Activated CD4-positive, alpha-beta T cell treated with anti-CD3 and anti-CD28 coated beads, Interleukin-2, amount 10 ng/mL, durations not matched to agents 7 days and 5 days (primary cell): Measurements from ENCODE around the gene DOCK2. TPM values are rescaled to one million over a fixed set of nuclear protein-coding genes. Genes with fewer than 3 reads are reported as not detected.

ENCODE experiments used
- CTCF ChIA-PET: fragments of 350-600 bp; sonication (Branson Sonifier 250); formaldehyde crosslinking; loops from one replicate; lab custom pipeline; 2021; ENCODE audit warnings: antibody characterized with exemption; lab: Charles Lee
- POLR2A ChIA-PET: fragments of 350-600 bp; sonication (Branson Sonifier 250); formaldehyde crosslinking; loops from one replicate; lab custom pipeline; 2021; ENCODE audit warnings: antibody characterized with exemption; lab: Charles Lee
- DNase-seq: peaks from one replicate; pipeline ENCODE4 v3.0.0-alpha.2; 2020
- H3K27ac Mint-ChIP-seq: one replicate; pipeline ENCODE4 v1.8.0; 2021; ENCODE audit warnings: mild to moderate bottlenecking, moderate library complexity, mixed read lengths
- H3K27me3 Mint-ChIP-seq: one replicate; pipeline ENCODE4 v1.8.0; 2021; ENCODE audit warnings: mixed read lengths
- H3K36me3 Mint-ChIP-seq: one replicate; pipeline ENCODE4 v1.8.0; 2021; ENCODE audit warnings: low read depth, mixed read lengths
- H3K4me1 Mint-ChIP-seq: one replicate; pipeline ENCODE4 v1.8.0; 2021; ENCODE audit warnings: mixed read lengths
- H3K4me3 Mint-ChIP-seq: one replicate; pipeline ENCODE4 v1.8.0; 2021; ENCODE audit warnings: mild to moderate bottlenecking, moderate library complexity, mixed read lengths
- H3K9me3 Mint-ChIP-seq: one replicate; pipeline ENCODE4 v1.8.0; 2021; ENCODE audit warnings: mixed read lengths
- total RNA-seq, 2 experiments: library from RNA; stranded (reverse); gene quantifications; one replicate each; pipeline ENCODE4 v1.2.3, GENCODE V29; 2021

The DOCK2 gene
- total RNA-seq, 2 experiments from 2014 or later: 270 to 300 TPM

- DNase-seq: no peak
- H3K4me3 Mint-ChIP-seq: no peak overlapping the region
- no peak overlapping the region for H3K27ac Mint-ChIP-seq
- ChIA-PET CTCF (interaction anchor here (0.6 kb wide), 1 partner anchor 828 kb away, joined by 3 read pairs; no protein-coding TSS in a partner anchor), POLR2A (no interaction called here)
- no peaks in the 10 kb centered on the region for H3K27me3 Mint-ChIP-seq
- peaks cover 52% of the 10 kb centered on the region for H3K36me3 Mint-ChIP-seq
- H3K4me1 Mint-ChIP-seq: peaks cover 7% of the 10 kb centered on the region
- no peaks in the 10 kb centered on the region for H3K9me3 Mint-ChIP-seq
Measured at GRCh38 chr5:169810524-169810923, 173.4 kb downstream of the DOCK2 start.

- no peak for DNase-seq
- Mint-ChIP-seq H3K27me3 (no peaks in the 10 kb centered on the region), H3K4me3 (no peak overlapping the region), H3K27ac (no peak overlapping the region), H3K4me1 (peaks cover 2% of the 10 kb centered on the region), H3K9me3 (no peaks in the 10 kb centered on the region), H3K36me3 (peaks cover 50% of the 10 kb centered on the region)
- CTCF ChIA-PET: no interaction called here
- POLR2A ChIA-PET: no interaction called here
Measured at GRCh38 chr5:169811023-169811422, 173.9 kb downstream of the DOCK2 start.

- Mint-ChIP-seq H3K27me3 (no peaks in the 10 kb centered on the region), H3K36me3 (peaks cover 53% of the 10 kb centered on the region), H3K9me3 (no peaks in the 10 kb centered on the region)
Measured at GRCh38 chr5:169811680-169812079, 174.6 kb downstream of the DOCK2 start.

GRCh38 chr5:169812786-169813185 lies 175.7 kb downstream of the DOCK2 start:
- H3K36me3 Mint-ChIP-seq: peaks cover 61% of the 10 kb centered on the region
- no peaks in the 10 kb centered on the region for H3K9me3 Mint-ChIP-seq
- ChIA-PET CTCF (no interaction called here), POLR2A (no interaction called here)
- DNase-seq: no peak
- no peak overlapping the region for H3K27ac Mint-ChIP-seq
- no peak overlapping the region for H3K4me3 Mint-ChIP-seq
- H3K27me3 Mint-ChIP-seq: no peaks in the 10 kb centered on the region
- peaks cover 2% of the 10 kb centered on the region for H3K4me1 Mint-ChIP-seq

More at GRCh38 chr5:169811680-169812079, 174.6 kb downstream of the DOCK2 start:
- POLR2A ChIA-PET: no interaction called here
- no peak for DNase-seq
- H3K4me1 Mint-ChIP-seq: peaks cover 2% of the 10 kb centered on the region
- H3K27ac Mint-ChIP-seq: no peak overlapping the region
- CTCF ChIA-PET: no interaction called here
- no peak overlapping the region for H3K4me3 Mint-ChIP-seq

GRCh38 chr5:169814045-169814444 lies 177.0 kb downstream of the DOCK2 start:
- H3K4me3 Mint-ChIP-seq: no peak overlapping the region
- H3K27ac Mint-ChIP-seq: no peak overlapping the region
- H3K36me3 Mint-ChIP-seq: peaks cover 71% of the 10 kb centered on the region
- H3K27me3 Mint-ChIP-seq: no peaks in the 10 kb centered on the region
- H3K9me3 Mint-ChIP-seq: peaks cover 3% of the 10 kb centered on the region
- peaks cover 2% of the 10 kb centered on the region for H3K4me1 Mint-ChIP-seq
- CTCF ChIA-PET: no interaction called here
- no peak for DNase-seq
- POLR2A ChIA-PET: interaction anchor here (0.6 kb wide), 1 partner anchor 358 kb away, joined by 4 read pairs; no protein-coding TSS in a partner anchor

GRCh38 chr5:169814522-169814921 lies 177.4 kb downstream of the DOCK2 start:
- ChIA-PET POLR2A (interaction anchor here (0.6 kb wide), 1 partner anchor 358 kb away, joined by 4 read pairs; no protein-coding TSS in a partner anchor), CTCF (interaction anchor here (1.7 kb wide), 1 partner anchor 9 kb away, joined by 6 read pairs; no protein-coding TSS in a partner anchor)
- DNase-seq: no peak
- H3K27ac Mint-ChIP-seq: no peak overlapping the region
- H3K4me1 Mint-ChIP-seq: peaks cover 2% of the 10 kb centered on the region
- H3K9me3 Mint-ChIP-seq: peaks cover 3% of the 10 kb centered on the region
- no peaks in the 10 kb centered on the region for H3K27me3 Mint-ChIP-seq
- H3K36me3 Mint-ChIP-seq: peaks cover 72% of the 10 kb centered on the region
- H3K4me3 Mint-ChIP-seq: no peak overlapping the region

GRCh38 chr5:169817031-169817430 lies 180.0 kb downstream of the DOCK2 start:
- ChIA-PET POLR2A (no interaction called here), CTCF (interaction anchor here (0.9 kb wide), 1 partner anchor 12 kb away, joined by 3 read pairs; no protein-coding TSS in a partner anchor)
- peaks cover 8% of the 10 kb centered on the region for H3K9me3 Mint-ChIP-seq
- DNase-seq: no peak
- H3K27ac Mint-ChIP-seq: peak overlapping the region; percentile 41
- no peak overlapping the region for H3K4me3 Mint-ChIP-seq
- H3K36me3 Mint-ChIP-seq: peaks cover 75% of the 10 kb centered on the region
- H3K4me1 Mint-ChIP-seq: no peaks in the 10 kb centered on the region
- H3K27me3 Mint-ChIP-seq: no peaks in the 10 kb centered on the region

GRCh38 chr5:169826618-169827017 lies 189.5 kb downstream of the DOCK2 start:
- Mint-ChIP-seq H3K27ac (no peak overlapping the region), H3K36me3 (peaks cover 30% of the 10 kb centered on the region), H3K9me3 (peaks cover 9% of the 10 kb centered on the region), H3K27me3 (no peaks in the 10 kb centered on the region), H3K4me1 (no peaks in the 10 kb centered on the region), H3K4me3 (no peak overlapping the region)
- ChIA-PET POLR2A (no interaction called here), CTCF (interaction anchor here (2.6 kb wide), 1 partner anchor 22 kb away, joined by 11 read pairs; no protein-coding TSS in a partner anchor)
- DNase-seq: no peak

GRCh38 chr5:169827769-169828168 lies 190.7 kb downstream of the DOCK2 start:
- Mint-ChIP-seq H3K27me3 (no peaks in the 10 kb centered on the region), H3K9me3 (peaks cover 3% of the 10 kb centered on the region), H3K4me3 (no peak overlapping the region), H3K4me1 (peaks cover 7% of the 10 kb centered on the region), H3K27ac (no peak overlapping the region), H3K36me3 (peaks cover 29% of the 10 kb centered on the region)
- POLR2A ChIA-PET: no interaction called here
- CTCF ChIA-PET: interaction anchor here (2.6 kb wide), 1 partner anchor 23 kb away, joined by 11 read pairs; no protein-coding TSS in a partner anchor
- DNase-seq: no peak

- no peak for DNase-seq
- H3K9me3 Mint-ChIP-seq: no peaks in the 10 kb centered on the region
- no peak overlapping the region for H3K4me3 Mint-ChIP-seq
- ChIA-PET CTCF (interaction anchor here (2.6 kb wide), 1 partner anchor 23 kb away, joined by 11 read pairs; no protein-coding TSS in a partner anchor), POLR2A (no interaction called here)
- H3K4me1 Mint-ChIP-seq: peaks cover 11% of the 10 kb centered on the region
- H3K27me3 Mint-ChIP-seq: no peaks in the 10 kb centered on the region
- H3K36me3 Mint-ChIP-seq: peaks cover 26% of the 10 kb centered on the region
- no peak overlapping the region for H3K27ac Mint-ChIP-seq
Measured at GRCh38 chr5:169828385-169828784, 191.3 kb downstream of the DOCK2 start.

GRCh38 chr5:169831331-169831730 lies 194.3 kb downstream of the DOCK2 start:
- peaks cover 11% of the 10 kb centered on the region for H3K4me1 Mint-ChIP-seq
- no peak overlapping the region for H3K4me3 Mint-ChIP-seq
- POLR2A ChIA-PET: no interaction called here
- no peaks in the 10 kb centered on the region for H3K9me3 Mint-ChIP-seq
- H3K36me3 Mint-ChIP-seq: peaks cover 17% of the 10 kb centered on the region
- CTCF ChIA-PET: no interaction called here
- H3K27ac Mint-ChIP-seq: no peak overlapping the region
- no peaks in the 10 kb centered on the region for H3K27me3 Mint-ChIP-seq
- no peak for DNase-seq

GRCh38 chr5:169832304-169832703 lies 195.2 kb downstream of the DOCK2 start:
- Mint-ChIP-seq H3K36me3 (peaks cover 16% of the 10 kb centered on the region), H3K4me3 (no peak overlapping the region), H3K27ac (no peak overlapping the region)

GRCh38 chr5:169832845-169833244 lies 195.8 kb downstream of the DOCK2 start:
- CTCF ChIA-PET: no interaction called here
- Mint-ChIP-seq H3K36me3 (peaks cover 18% of the 10 kb centered on the region), H3K27ac (no peak overlapping the region), H3K9me3 (no peaks in the 10 kb centered on the region), H3K27me3 (no peaks in the 10 kb centered on the region), H3K4me1 (peaks cover 13% of the 10 kb centered on the region), H3K4me3 (no peak overlapping the region)
- POLR2A ChIA-PET: no interaction called here
- no peak for DNase-seq

More at GRCh38 chr5:169832304-169832703, 195.2 kb downstream of the DOCK2 start:
- ChIA-PET CTCF (no interaction called here), POLR2A (no interaction called here)
- H3K4me1 Mint-ChIP-seq: peaks cover 13% of the 10 kb centered on the region
- H3K27me3 Mint-ChIP-seq: no peaks in the 10 kb centered on the region
- no peaks in the 10 kb centered on the region for H3K9me3 Mint-ChIP-seq
- no peak for DNase-seq
